A549 (cell line): ENCODE measurements around the gene ZBTB11. TPM values are rescaled to one million over a fixed set of nuclear protein-coding genes. Genes with fewer than 3 reads are reported as not detected.

Experiments
- ATAC-seq, 2 experiments: fragments of 200-7000 bp in 1 of 2; fragments of >200 bp in 1 of 2; cut with Nextera tagmentation in 1 of 2; cut with Tn5 transposase in 1 of 2; 3 replicates each; pipeline versions ENCODE4 v1.8.0 to v1.9.1; 2018 to 2020; ENCODE audit warnings: mild to moderate bottlenecking in 1 of 2, moderate library complexity in 1 of 2
- CTCF ChIA-PET: fragments of 300-600 bp; sonication (Branson Sonifier 250); formaldehyde crosslinking; extraction: SDS; loops from one replicate; lab custom pipeline; 2021; ENCODE audit warnings: antibody characterized with exemption, inconsistent platforms; lab: Yijun Ruan, JAX
- POLR2A ChIA-PET: fragments of 350-600 bp; formaldehyde crosslinking; extraction: SDS; loops from one replicate; lab custom pipeline; 2021; ENCODE audit warnings: antibody characterized with exemption, inconsistent platforms; lab: Yijun Ruan, JAX
- DNase-seq, 2 experiments: peaks; one replicate each; pipeline versions ENCODE4 v3.0.0 to v3.0.0-alpha.2; 2011 to 2016; ENCODE audit warnings: low read depth in 1 of 2, low spot score in 1 of 2
- FAIRE-seq: peaks from 2 replicates; lab custom pipeline; 2011; peaks lifted over from hg19 to GRCh38; lab: Jason Lieb, UNC
- H3K27ac ChIP-seq, 2 experiments: fragments of >200 bp; sonication (Bioruptor Twin); formaldehyde crosslinking; 3 replicates each; pipeline ENCODE4 v1.5.1; 2016 to 2017
- H3K4me1 ChIP-seq: fragments of >200 bp; sonication (Bioruptor Twin); formaldehyde crosslinking; 3 replicates; pipeline ENCODE4 v1.6.1; 2016
- H3K4me2 ChIP-seq: fragments of >200 bp; sonication (Bioruptor Twin); formaldehyde crosslinking; 3 replicates; pipeline ENCODE4 v1.6.1; 2016
- H3K4me3 ChIP-seq: fragments of >200 bp; sonication (Bioruptor Twin); formaldehyde crosslinking; 3 replicates; pipeline ENCODE4 v1.5.1; 2016
- H3K9me3 ChIP-seq: fragments of >200 bp; sonication (Bioruptor Twin); formaldehyde crosslinking; 3 replicates; pipeline ENCODE4 v1.6.1; 2016
- ATOH8 ChIP-seq: fragments of 250-450 bp; sonication (Bioruptor Pico); IDR thresholded peaks from 2 replicates; pipeline ENCODE4 v1.5.0; 2020; ENCODE audit warnings: low read depth, mild to moderate bottlenecking, moderate library complexity
- BHLHE40 ChIP-seq: IDR thresholded peaks from 2 replicates; pipeline ENCODE4 v1.6.1; 2012; ENCODE audit warnings: low read depth, low read length, inconsistent platforms
- CEBPB ChIP-seq, 2 experiments: fragments of >200 bp in 1 of 2; sonication (Bioruptor Twin) in 1 of 2; formaldehyde crosslinking in 1 of 2; IDR thresholded peaks; 2 replicates each; pipeline ENCODE4 v1.6.1; 2012 to 2016
- CTCF ChIP-seq: fragments of >200 bp; sonication (Bioruptor Twin); formaldehyde crosslinking; IDR thresholded peaks from 3 replicates; pipeline ENCODE4 v1.5.1; 2016
- EP300 ChIP-seq, 2 experiments: fragments of >200 bp; sonication (Bioruptor Twin); formaldehyde crosslinking; IDR thresholded peaks; 2 replicates in 1 of 2; 3 replicates in 1 of 2; pipeline ENCODE4 v1.6.1; 2016 to 2017
- FOSB ChIP-seq: fragments of 250-450 bp; sonication (Bioruptor Pico); IDR thresholded peaks from 2 replicates; pipeline ENCODE4 v1.5.0; 2020; ENCODE audit warnings: mild to moderate bottlenecking, moderate library complexity
- HEYL ChIP-seq: fragments of 250-450 bp; sonication (Bioruptor Pico); IDR thresholded peaks from 2 replicates; pipeline ENCODE4 v1.8.0; 2021; ENCODE audit warnings: mild to moderate bottlenecking, moderate library complexity
- HOXA7 ChIP-seq: fragments of 250-450 bp; sonication (Bioruptor Pico); IDR thresholded peaks from 2 replicates; pipeline ENCODE4 v1.5.0; 2020; ENCODE audit warnings: mild to moderate bottlenecking, moderate library complexity
- JUN ChIP-seq, 2 experiments: fragments of >200 bp; sonication (Bioruptor Twin); formaldehyde crosslinking; IDR thresholded peaks; 2 replicates in 1 of 2; 3 replicates in 1 of 2; pipeline ENCODE4 v1.6.1; 2016 to 2017
- KDM5A ChIP-seq: fragments of 200-600 bp; sonication (generic); IDR thresholded peaks from 2 replicates; pipeline ENCODE4 v1.6.1; 2016; ENCODE audit warnings: antibody characterized with exemption, mild to moderate bottlenecking
- NFE2L2 ChIP-seq: fragments of 150-350 bp; conservative IDR thresholded peaks from 2 replicates; pipeline ENCODE4 v1.6.1; 2014; ENCODE audit warnings: low read length
- POLR2A ChIP-seq: IDR thresholded peaks from 2 replicates; pipeline ENCODE4 v1.6.1; 2012; ENCODE audit warnings: mild to moderate bottlenecking, low read length
- RCOR1 ChIP-seq: fragments of 150-350 bp; IDR thresholded peaks from 2 replicates; pipeline ENCODE4 v1.6.1; 2014; ENCODE audit warnings: antibody characterized with exemption, low read length, low read depth
- RFX5 ChIP-seq: fragments of 450-650 bp; IDR thresholded peaks from 2 replicates; pipeline ENCODE4 v1.7.1; 2014; ENCODE audit warnings: antibody characterized with exemption, mild to moderate bottlenecking, moderate library complexity
- RNF2 ChIP-seq: fragments of 200-600 bp; sonication (generic); IDR thresholded peaks from 2 replicates; pipeline ENCODE4 v1.6.1; 2016; ENCODE audit warnings: low read depth, mild to moderate bottlenecking, antibody characterized with exemption, moderate library complexity, borderline replicate concordance
- SREBF2 ChIP-seq: fragments of 450-650 bp; IDR thresholded peaks from 2 replicates; pipeline ENCODE4 v1.6.1; 2014; ENCODE audit warnings: mild to moderate bottlenecking, moderate library complexity
- TFCP2L1 ChIP-seq: fragments of 250-450 bp; sonication (Bioruptor Pico); IDR thresholded peaks from 2 replicates; pipeline ENCODE4 v1.5.0; 2021; ENCODE audit warnings: mild to moderate bottlenecking
- TP53 ChIP-seq: fragments of 250-450 bp; sonication (Bioruptor Pico); IDR thresholded peaks from 2 replicates; pipeline ENCODE4 v1.5.0; 2021; ENCODE audit warnings: mild to moderate bottlenecking, moderate library complexity
- WGBS: methylation state at CpG from one replicate; pipeline ENCODE4 v1.1.6; 2017; ENCODE audit errors: missing lambda C conversion rate; 5-methylcytosine and 5-hydroxymethylcytosine counted together
- polyA plus RNA-seq, 4 experiments: library from polyadenylated mRNA; depleted of rRNA in 3 of 4; stranded (reverse); fragments of >200 nt; fragmentation: RNase III in 1 of 4; extraction: RNeasy Plus Mini Kit Qiagen cat#74134 plus additional on column Dnase treatment in 1 of 4; gene quantifications; 2 replicates in 3 of 4; 3 replicates in 1 of 4; pipeline ENCODE4 v1.2.3, GENCODE V29; 2011 to 2017
- TF ChIP-seq, protein P1 (sequence below): IDR thresholded peaks from 2 replicates; pipeline ENCODE4 v1.6.1; 2012
- TF ChIP-seq, protein P2 (sequence below): fragments of >200 bp; sonication (Bioruptor Twin); formaldehyde crosslinking; IDR thresholded peaks from 2 replicates; pipeline ENCODE4 v1.6.1; 2016
- TF ChIP-seq, protein P3 (sequence below): IDR thresholded peaks from 2 replicates; pipeline ENCODE4 v1.6.1; 2012

ZBTB11 gene
- polyA plus RNA-seq, 2 of the 4 experiments (the other 2 are of a cell fraction): 11.3 to 24.3 TPM

DNA sequence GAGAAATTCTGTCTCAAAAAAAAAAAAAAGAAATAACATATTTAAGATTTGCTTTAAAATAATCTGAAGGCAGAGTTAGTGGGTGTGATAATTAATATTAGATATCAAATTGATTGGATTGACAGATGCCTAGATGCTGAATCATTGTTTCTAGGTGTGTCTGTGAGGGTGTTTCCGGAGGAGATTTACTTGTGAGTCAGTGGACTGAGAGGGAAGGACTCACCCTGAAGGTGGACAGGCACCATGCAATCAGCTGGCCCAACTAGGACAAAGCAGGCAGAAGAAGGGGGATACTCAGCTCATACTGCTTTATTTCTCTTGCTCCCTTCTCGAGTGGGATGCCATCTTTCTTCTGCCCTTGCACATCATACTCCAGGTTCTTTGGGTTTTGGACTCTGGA lies 26.2 kb upstream of the ZBTB11 start:
- peak in 1 of 2 experiments; percentile 49 for DNase-seq
- POLR2A ChIA-PET: no interaction called here
- H3K9me3 ChIP-seq: no peaks in the 10 kb centered on the region
- H3K4me3 ChIP-seq: no peak overlapping the region
- CTCF ChIA-PET: interaction anchor here (0.6 to 1.0 kb wide), 2 partner anchors 18 to 58 kb away, joined by 3 read pairs; no protein-coding TSS in a partner anchor
- FAIRE-seq: no peak
- TF ChIP-seq EP300 (IDR thresholded peaks at IDR 0.05) (no peak), NFE2L2 (no peak), KDM5A (no peak), HOXA7 (no peak), RCOR1 (no peak), JUN (IDR thresholded peaks at IDR 0.05) (no peak), TFCP2L1 (CRISPR knock-in tag) (no peak), RNF2 (no peak), BHLHE40 (no peak), ATOH8 (CRISPR knock-in tag) (no peak), CEBPB (IDR thresholded peaks at IDR 0.05) (no peak), SREBF2 (no peak), HEYL (no peak), TP53 (CRISPR knock-in tag) (no peak), POLR2A (no peak)
- TF ChIP-seq, protein P1, sequence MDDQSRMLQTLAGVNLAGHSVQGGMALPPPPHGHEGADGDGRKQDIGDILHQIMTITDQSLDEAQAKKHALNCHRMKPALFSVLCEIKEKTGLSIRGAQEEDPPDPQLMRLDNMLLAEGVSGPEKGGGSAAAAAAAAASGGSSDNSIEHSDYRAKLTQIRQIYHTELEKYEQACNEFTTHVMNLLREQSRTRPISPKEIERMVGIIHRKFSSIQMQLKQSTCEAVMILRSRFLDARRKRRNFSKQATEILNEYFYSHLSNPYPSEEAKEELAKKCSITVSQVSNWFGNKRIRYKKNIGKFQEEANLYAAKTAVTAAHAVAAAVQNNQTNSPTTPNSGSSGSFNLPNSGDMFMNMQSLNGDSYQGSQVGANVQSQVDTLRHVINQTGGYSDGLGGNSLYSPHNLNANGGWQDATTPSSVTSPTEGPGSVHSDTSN: no peak
- TF ChIP-seq, protein P2, sequence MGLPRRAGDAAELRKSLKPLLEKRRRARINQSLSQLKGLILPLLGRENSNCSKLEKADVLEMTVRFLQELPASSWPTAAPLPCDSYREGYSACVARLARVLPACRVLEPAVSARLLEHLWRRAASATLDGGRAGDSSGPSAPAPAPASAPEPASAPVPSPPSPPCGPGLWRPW: no peak
- TF ChIP-seq, protein P3, sequence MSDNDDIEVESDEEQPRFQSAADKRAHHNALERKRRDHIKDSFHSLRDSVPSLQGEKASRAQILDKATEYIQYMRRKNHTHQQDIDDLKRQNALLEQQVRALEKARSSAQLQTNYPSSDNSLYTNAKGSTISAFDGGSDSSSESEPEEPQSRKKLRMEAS: no peak
- peak overlapping the region; percentile 38; the same call in 2 of the 3 replicates for H3K4me2 ChIP-seq
- ATAC-seq: peak; percentile 74 to 88
- peak overlapping the region in 1 of 2 experiments; percentile 47; a peak in 3 of 6 replicates for H3K27ac ChIP-seq
- H3K4me1 ChIP-seq: peaks cover 9% of the 10 kb centered on the region; the same call in 2 of the 3 replicates
- WGBS: 18% methylated on average over 2 of the region's 2 CpGs

DNA sequence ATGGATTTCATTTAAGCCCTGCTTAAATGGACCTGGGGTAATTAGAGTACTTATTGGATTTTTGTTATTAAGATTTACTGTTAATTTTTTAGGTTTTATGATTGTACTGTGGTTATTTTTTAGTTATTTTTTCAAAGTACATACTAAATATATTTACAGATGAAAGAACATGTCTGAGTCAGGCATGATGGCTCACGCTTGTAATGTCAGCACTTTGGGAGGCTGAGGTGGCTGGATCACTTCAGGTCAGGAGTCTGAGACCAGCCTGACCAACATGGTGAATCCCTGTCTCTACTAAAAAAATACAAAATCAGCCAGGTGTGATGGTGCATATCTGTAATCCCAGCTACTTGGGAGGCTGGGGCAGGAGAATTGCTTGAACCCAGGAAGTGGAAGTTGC lies 25.8 kb upstream of the ZBTB11 start:
- H3K9me3 ChIP-seq: no peaks in the 10 kb centered on the region
- TF ChIP-seq FOSB (CRISPR knock-in tag) (no peak), RFX5 (no peak), CTCF (no peak)
- CTCF ChIA-PET: interaction anchor here (0.5 to 1.0 kb wide), 2 partner anchors 18 to 1871 kb away, joined by 3 read pairs; no protein-coding TSS in a partner anchor
- POLR2A ChIA-PET: no interaction called here
- no peak for DNase-seq
- H3K27ac ChIP-seq: peak overlapping the region in 1 of 2 experiments; percentile 47; a peak in 3 of 6 replicates
- no peak for FAIRE-seq
- WGBS: 64% methylated on average over 1 of the region's 1 CpG
- H3K4me2 ChIP-seq: peak overlapping the region; percentile 38; the same call in 2 of the 3 replicates
- no peak overlapping the region for H3K4me3 ChIP-seq
- peak in 1 of 2 experiments; percentile 36; a peak in 1 of 6 replicates for ATAC-seq
- H3K4me1 ChIP-seq: peaks cover 9% of the 10 kb centered on the region; the same call in 2 of the 3 replicates
